Activated CD4-positive, alpha-beta T cell treated with anti-CD3 and anti-CD28 coated beads, Interleukin-2, Interleukin-4, amounts not matched to agents 100 ng/mL and 50 ng/mL, durations not matched to agents 16 hours and 8 hours (primary cell): Measurements from ENCODE around the gene BMP8B.
"Not testable (repeated sequence)": the region's sequence is repeated elsewhere in the genome, so short reads cannot be mapped to it uniquely, and the experiment has no call there.

Source experiments
- DNase-seq: peaks from one replicate; pipeline ENCODE4 v3.0.0-alpha.2; 2020; ENCODE audit warnings: low spot score

The BMP8B gene

GRCh38 chr1:39812913-39813312 is 24.2 kb upstream of the BMP8B start:
- DNase-seq, result no peak

- DNase-seq, result no peak
These were observed 20.3 kb upstream of the BMP8B start for GRCh38 chr1:39808784-39809517.

DNA sequence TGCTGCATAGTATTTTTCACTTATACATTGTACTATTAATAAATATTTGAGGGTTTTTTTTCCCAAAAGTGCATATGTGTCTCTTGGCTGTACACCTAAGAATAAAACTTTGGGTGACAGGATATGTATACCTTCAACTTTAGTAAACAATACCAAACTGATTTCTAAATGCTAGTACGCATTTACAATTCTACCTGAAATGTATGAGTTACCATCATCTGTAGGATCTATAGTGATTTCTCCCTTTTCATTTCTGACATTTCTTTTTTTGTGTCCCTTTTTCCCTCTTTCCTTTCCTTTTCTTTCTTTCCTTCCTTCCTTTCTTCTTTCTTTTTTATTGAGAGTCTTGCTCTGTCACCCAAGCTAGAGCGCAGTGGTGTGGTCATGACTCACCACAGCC is 16.7 kb upstream of the BMP8B start:
- no peak for DNase-seq

DNA sequence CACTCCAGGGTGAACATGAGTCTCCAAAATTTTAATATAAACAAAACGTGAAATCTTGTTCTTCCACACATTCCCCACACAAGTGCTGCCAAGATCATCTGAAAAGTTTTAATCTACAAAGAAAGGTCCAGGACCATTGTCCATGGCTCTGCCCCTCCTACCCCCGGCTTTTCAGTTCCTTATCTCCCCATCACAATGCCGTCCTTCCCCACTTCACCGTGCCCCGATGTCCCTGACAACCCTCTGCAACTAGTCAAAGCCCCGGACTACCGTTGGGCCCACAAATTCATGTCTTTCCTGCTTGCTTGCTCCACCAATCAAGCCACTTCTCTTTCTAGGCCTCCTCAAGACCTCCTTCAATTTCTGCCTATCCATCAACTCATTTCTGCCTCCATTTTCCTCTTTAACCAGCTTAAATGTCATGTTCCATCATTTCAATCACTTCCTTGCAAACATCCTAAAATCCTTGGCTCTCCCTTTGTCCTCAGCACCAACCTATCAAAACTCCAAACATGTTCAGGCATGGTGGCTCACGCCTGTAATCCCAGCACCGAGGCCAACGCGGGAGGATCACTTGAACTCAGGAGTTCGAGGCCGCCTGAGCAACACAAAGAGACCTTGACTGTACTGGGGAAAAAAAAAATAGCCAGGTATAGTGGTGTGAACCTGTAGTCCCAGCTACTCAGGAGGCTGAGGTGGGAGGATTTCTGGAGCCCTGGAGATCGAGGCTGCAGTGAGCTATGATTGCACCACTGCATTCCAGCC is 14.0 kb upstream of the BMP8B start:
- DNase-seq, result no peak

DNA sequence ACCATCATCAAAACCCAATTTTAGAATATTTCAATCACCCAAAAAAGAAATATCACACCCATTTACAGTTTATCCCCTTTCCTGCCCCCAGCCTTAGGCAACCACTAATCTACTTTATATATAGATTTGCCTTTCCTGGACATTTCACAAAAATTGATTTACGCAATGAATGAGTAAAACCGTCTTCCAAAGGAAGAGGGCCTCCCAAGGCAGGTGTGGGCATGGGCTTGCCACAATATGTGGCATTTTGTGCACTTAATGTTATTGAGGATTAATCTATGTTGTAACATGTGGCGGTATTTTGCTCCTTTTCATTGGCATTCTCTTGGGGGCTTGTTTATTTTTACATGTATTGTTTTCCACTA is 11.8 kb upstream of the BMP8B start:
- no peak for DNase-seq

DNA sequence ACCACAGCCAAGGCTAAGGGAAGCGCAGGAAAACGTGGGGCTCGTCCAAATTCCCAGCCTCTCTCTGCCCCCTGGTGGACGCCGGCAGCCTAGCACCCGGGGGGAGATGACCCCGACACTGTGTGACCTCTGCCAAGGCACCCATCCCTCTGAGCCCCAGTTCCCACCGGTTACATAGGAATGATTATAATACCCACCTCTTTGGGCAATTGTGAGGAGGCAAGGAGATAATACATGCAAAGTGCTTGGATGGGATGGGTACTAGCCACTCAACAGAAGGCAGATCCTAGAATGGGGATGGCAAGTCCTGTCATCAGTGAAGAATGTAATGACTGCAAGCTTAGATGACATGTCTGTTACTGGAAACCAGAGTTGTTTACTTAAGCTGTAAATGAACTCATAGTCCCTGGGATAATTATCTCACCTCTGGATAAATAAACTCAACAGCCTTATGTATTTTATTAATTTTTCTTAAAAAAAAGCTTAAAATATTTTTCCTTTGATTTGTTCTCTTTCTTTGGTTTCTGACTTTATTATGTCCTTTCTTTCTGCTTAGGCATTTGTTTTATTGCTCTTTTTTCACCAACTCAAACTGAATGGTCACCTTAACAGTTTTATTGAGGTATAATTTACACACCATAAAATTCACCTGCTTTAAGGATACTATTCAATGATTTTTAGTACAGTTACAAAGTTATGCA is 11.3 kb upstream of the BMP8B start:
- DNase-seq, result peak; percentile 68

DNA sequence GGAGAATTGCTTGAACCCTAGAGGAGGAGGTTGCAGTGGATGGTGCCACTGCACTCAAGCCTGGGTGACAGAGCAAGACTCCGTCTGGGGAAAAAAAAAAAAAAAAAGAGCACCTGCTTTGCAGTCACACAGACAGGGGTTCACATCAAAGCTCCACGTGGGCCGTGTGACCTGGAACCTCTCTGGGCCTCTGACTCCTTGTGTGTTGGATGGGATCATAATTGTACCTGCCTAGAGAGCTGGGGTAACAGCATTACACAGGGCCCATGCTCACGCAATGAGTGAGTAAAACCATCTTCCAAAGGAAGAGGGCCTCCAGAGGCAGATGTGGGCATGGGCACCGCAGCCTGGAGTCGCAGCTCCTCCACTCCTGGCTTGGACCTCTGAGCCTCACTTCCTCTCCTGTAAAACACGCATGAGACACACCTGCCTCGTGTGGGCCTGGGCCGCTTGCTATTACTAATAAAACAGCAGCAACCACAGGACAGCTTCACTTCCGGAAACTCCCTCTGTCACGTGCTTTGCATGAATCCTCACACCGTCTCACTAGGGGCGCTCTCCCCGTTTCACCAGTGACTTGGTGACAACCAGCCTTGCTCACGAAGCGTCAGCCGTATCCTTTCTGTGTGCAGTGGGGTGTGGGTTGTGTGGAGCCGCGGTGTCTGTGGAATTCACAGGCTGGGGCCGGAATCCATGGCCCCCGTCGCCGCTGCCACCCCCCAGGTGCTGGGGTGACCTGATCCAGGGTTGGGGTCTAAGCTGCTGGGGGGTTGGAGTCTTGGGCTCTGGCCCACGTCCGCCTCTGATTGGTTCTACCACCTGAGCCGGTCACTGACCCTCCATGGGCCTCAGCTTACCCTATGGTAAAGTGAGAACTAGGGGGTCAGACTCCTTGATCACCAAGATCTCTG is 10.4 kb upstream of the BMP8B start:
- DNase-seq, result peak; percentile 91

DNA sequence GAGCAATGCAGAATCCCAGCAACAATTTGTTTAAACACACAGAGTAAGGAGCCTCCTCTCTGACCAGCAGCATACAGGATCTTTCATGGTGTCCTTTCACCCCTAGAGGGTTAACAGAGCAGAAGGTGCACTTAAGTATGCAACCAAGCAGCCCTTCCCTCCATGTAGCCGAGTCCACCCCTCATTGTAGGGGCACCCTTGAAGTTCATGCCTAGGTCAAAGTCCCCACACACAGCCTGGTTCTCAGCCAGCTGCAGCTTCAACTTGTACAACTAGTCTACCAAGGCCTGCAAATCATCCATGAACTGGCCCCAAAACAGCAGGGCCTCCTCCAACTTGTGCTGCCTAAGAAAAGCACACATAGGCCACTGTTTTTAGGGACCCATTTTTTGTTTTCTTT is 7.0 kb upstream of the BMP8B start:
- no peak for DNase-seq

DNA sequence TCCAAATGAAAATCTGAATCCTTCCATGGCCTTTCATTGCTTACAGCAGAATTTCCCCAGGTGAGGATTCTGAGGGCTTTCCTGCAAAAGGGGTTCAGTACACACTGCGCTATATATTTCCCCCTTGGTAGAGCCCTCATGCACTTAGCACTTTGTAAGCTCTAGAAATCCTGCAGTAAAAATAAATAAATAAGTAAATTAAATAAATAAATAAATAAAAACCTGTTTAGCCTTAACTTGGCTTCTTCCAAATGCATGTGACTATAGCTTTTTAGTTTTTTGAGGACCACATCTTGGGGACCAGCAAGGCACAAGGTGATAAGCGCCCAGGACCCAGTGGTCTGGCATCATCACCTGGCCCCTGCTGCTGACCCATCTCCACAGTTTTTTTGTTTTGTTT is 3.2 kb upstream of the BMP8B start:
- no peak for DNase-seq

- DNase-seq, result no peak
These were observed 976 bp upstream of the BMP8B start for GRCh38 chr1:39789571-39790110.

- DNase-seq, result no peak
These were observed 273 bp downstream of the BMP8B start for GRCh38 chr1:39788426-39788757.

DNA sequence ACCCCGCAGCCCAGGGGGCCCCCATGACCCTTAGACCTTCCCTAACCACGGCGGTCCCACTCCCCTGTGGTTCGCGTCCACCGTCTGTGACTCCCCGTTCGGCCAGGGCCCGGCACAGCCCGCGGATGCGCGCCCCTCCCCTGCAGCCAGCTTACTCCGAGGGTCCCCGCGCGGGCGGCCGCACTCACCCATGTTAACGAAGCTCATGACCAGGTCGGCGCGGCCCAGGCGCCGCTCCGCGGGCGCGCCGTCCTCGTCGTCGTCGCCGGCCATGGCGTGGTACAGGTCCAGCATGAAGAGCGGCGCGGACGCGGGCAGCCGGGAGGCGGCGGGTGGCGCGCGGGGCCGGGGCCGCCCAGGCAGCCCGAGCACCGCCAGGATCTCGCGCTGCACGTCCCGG is 701 bp downstream of the BMP8B start:
- not testable (repeated sequence) for DNase-seq

DNA sequence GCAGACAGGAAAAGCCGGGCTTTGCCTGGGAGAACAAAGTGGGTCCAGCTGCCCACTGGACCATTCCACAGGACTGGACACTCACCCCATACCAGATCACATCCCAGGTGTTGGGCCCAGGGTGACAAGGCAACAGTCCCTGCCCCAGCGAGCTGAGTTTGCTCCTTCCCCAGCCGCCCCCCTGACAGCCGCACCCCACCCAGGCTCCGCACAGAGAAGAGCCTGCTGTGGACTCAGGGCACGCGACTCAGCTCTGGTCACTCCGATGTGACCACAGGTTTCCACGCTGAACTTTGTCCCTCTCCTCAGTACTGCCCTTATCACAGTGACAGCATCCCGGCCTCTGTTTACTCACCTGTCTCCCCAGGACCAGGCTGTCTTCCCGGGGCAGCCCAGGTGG is 1.2 kb downstream of the BMP8B start:
- DNase-seq, result no peak

DNA sequence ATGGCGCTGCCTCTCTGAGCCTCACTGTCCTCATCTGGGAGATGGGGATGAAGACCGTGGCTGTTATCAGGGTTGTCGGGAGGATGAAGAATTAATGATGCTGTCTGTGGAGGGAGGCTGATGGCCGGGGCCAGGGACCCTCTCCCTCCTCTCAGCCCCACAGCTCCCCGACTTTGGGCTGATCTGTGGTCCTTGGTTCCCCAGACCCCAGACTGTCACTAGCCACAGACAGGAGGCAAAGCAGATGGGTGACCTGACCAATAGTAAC is 1.6 kb downstream of the BMP8B start:
- DNase-seq, result not testable (repeated sequence)

DNA sequence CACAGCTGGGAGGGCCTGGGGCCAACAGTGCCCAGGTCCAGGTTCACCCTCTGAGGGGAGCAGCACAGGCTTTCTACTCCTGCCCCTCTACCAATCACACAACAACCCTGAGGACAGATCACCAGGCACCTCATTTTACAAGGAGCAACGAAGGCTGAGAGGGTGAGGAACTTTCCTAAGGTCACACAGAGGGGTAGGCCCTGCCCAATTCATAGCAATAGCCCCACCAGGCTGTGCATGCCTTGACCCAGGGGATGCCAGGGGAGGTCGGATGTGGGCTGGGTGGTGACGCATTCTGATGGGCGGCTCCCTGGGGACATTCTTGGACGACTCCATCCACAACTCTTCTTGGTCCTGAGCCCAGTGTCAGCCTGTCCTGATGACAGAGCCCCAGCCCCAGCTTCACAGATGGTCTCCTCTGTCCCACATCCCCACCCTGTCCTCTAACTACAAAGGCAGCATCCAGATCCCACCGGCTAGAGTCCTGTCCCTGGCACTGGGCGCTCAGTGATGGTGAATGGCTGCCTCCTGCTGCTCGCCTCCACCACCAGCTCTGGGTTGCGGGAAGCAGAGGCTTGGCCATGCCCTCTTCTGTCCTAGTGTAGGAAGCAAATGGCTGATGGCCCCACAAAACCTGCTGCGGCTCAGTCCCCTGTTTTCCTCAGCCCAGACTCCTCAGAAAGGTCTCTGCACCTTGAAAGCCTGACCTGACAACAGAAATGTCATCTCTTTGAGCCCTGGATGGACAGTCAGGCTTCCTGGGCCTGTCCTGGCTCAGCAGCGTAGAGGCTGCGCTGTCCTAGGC is 2.2 kb downstream of the BMP8B start:
- not testable (repeated sequence) for DNase-seq

GRCh38 chr1:39782685-39783084 is 6.0 kb downstream of the BMP8B start:
- not testable (repeated sequence) for DNase-seq

- no peak for DNase-seq
These were observed 6.6 kb downstream of the BMP8B start for GRCh38 chr1:39782103-39782502.

- no peak for DNase-seq
These were observed 7.3 kb downstream of the BMP8B start for GRCh38 chr1:39781349-39781715.

- DNase-seq, result no peak
These were observed 8.8 kb downstream of the BMP8B start for GRCh38 chr1:39779821-39780220.

DNA sequence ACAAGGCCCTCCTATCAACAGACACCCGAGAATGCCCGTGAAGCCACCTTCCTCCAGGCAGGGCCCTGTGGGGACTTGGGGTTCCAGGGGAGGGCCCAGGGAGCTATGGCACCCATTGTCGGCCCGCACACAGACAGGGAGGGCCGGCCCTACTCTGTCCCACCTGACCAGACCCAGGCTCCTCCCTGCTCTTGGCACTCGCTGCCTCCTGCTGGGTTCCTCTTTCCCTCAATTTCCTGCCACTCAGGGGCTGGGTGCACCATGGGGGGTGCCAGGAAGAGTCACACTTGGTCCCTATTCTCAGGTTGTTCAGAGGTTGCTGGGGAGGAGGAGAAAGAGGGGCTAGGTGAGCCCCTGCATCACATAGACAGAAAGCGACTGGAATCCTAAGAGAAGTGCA is 9.5 kb downstream of the BMP8B start:
- no peak for DNase-seq

DNA sequence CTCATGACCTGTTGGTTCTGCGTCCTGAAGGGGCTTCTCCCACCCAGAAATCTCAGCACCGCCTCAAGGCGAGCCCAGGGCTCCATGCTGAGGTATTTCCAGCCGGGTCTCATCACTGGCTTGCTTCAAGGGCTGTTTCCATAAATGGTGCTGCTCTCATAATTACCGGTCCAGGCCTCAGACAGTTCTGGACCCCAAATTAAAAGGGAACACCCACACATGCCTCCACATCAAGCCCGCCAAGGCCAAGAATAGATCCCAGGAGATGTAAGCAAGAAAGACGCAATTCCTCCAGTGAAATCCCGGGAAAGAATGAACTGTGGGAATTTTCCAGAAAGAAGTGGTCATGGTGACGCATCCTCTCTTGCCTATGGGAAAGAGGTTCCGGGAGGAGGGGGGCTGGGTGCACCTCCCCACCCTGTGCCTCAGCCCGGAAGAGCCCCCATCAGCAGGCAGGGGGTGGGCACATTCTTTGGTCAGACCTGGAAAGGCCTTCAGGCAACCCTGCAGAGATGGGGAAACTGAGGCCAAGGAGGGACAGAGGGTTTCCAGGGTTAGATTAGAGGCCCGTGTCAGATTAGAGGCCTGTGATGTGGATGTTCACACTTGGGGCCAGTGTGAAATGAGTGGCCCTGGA is 10.1 kb downstream of the BMP8B start:
- DNase-seq, result not testable (repeated sequence)
